ENCODE results near the gene C5orf52. TPM values are rescaled to one million over a fixed set of nuclear protein-coding genes. Genes with fewer than 3 reads are reported as not detected.
"Not testable (repeated sequence)": the region's sequence is repeated elsewhere in the genome, so short reads cannot be mapped to it uniquely, and the experiment has no call there.

The C5orf52 gene
- total and polyA plus RNA-seq, 12 donors: not detected

DNA sequence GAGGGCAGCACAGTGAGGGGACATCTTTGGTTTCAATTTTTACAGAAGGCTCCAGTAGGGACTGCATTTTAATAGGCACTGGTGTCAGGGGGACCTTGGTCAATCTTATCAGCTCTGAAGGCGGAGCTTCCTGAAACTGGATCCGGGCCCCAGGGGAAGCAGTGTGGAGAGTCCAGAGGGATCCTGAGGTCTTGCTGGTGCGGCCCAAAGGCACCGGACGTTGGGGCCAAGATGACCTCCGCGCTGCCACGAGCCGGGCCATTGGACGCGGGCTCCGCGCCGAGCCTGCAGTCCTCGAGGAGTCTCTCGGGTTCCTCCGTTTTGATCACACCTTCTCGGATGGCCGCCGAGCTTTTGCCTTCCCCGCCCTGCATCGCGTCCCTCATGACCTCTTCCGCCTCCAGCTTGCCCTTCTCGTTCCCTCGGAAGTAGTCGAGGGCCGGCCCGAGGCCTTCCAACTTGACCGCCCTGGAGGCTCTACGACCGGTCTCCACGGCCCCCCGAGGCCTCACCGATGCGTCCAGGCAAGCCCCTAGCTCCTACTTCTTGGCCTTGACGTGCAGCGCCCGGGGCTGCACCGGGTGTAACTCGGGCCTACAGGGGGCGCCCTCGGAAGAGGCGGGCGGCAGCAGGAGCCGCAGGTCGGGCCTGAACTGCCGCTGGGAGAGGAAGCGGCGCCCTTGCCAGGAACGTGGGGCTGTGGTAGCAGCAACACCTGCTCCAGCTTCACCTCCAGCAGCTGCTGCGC lies 18.8 kb downstream of the C5orf52 start:
- intact Hi-C loops (cut with DNase I): no loop called here
- no peaks in the 10 kb centered on the region for H3K9me3 ChIP-seq (replicated peaks in 1 of 3)
- TF ChIP-seq, protein P1, sequence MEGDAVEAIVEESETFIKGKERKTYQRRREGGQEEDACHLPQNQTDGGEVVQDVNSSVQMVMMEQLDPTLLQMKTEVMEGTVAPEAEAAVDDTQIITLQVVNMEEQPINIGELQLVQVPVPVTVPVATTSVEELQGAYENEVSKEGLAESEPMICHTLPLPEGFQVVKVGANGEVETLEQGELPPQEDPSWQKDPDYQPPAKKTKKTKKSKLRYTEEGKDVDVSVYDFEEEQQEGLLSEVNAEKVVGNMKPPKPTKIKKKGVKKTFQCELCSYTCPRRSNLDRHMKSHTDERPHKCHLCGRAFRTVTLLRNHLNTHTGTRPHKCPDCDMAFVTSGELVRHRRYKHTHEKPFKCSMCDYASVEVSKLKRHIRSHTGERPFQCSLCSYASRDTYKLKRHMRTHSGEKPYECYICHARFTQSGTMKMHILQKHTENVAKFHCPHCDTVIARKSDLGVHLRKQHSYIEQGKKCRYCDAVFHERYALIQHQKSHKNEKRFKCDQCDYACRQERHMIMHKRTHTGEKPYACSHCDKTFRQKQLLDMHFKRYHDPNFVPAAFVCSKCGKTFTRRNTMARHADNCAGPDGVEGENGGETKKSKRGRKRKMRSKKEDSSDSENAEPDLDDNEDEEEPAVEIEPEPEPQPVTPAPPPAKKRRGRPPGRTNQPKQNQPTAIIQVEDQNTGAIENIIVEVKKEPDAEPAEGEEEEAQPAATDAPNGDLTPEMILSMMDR (IDR thresholded peaks at IDR 0.05): no peak
- no peak for TF ChIP-seq POLR2A (IDR thresholded peaks at IDR 0.05)
- H3K4me3 ChIP-seq: no peak overlapping the region
- no peaks in the 10 kb centered on the region for H3K4me1 ChIP-seq (replicated peaks in 1 of 2)
- WGBS, 4 donors: 59 to 89% (median 64%) methylated on average over 21 to 52 of the region's 52 CpGs
- no peak overlapping the region for H3K27ac ChIP-seq
- no peaks in the 10 kb centered on the region for H3K36me3 ChIP-seq (replicated peaks in 1 of 2)
- no peak for DNase-seq
- H3K27me3 ChIP-seq: no peaks in the 10 kb centered on the region

DNA sequence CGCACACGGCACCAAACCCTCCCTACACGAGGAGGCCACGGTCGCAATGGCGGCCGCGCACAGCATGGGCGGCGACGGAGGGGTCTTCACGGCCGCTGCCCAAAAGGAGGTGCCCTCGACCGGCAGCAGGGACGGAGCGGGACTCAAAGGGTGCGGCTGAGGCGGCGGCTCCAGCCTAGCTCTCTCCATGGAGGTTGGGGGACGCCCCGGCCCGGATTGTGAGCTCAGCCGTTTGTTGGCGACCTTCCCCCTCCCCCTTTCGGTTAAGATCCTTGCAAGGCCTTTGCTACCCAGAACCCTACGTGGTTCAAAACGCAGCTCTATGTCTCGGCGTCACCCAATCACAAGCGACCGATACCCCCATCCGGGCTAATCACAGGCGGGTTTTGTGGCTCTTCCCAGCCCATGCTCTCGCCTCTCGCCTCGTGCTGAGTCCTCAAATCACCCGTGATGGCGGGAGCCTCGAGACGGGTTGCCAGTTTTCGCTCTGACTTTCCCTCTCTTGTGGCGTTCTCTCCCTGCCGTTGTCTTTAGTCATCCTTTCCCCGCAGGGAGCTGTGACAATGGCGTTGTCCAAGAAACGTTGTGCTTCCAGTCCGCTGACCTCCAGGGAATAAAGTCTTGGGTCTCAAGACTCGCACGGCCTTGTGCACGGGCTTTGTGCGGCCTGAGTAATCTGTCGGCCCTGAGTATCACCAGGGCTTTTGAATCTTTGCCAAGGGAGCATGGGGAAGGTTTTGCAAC lies 19.5 kb downstream of the C5orf52 start:
- TF ChIP-seq, protein P1 (IDR thresholded peaks at IDR 0.05): no peak
- TF ChIP-seq POLR2A (IDR thresholded peaks at IDR 0.05): no peak
- no peak overlapping the region for H3K4me3 ChIP-seq
- H3K27ac ChIP-seq: no peak overlapping the region
- H3K4me1 ChIP-seq (replicated peaks in 1 of 2): no peaks in the 10 kb centered on the region
- 67 to 90% (median 73%) methylated on average over 36 to 53 of the region's 53 CpGs for WGBS, 4 donors
- H3K36me3 ChIP-seq (replicated peaks in 1 of 2): no peaks in the 10 kb centered on the region
- no peaks in the 10 kb centered on the region for H3K27me3 ChIP-seq
- intact Hi-C loops (cut with DNase I): no loop called here
- H3K9me3 ChIP-seq (replicated peaks in 1 of 3): no peaks in the 10 kb centered on the region
- DNase-seq: no peak

DNA sequence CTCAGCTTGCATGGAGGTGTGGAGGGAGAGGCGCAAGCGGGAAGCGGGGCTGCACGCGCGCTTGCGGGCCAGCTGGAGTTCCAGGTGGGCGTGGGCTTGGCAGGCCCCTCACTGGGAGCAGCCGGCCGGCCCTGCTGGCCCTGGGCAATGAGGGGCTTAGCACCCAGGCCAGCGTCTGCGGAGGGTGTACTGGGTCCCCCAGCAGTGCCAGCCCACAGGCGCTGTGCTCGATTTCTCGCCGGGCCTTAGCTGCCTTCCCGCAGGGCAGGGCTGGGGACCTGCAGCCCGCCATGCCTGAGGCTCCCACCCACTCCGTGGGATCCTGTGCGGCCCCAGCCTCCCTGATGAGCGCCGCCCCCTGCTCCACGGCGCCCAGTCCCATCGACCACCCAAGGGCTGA lies 22.5 kb downstream of the C5orf52 start:
- H3K4me1 ChIP-seq (replicated peaks in 1 of 2); intact Hi-C loops (cut with DNase I); H3K36me3 ChIP-seq (replicated peaks in 1 of 2); H3K9me3 ChIP-seq (replicated peaks in 1 of 3); H3K27ac ChIP-seq; DNase-seq; H3K27me3 ChIP-seq; H3K4me3 ChIP-seq: not testable (repeated sequence)
- 87 to 96% (median 92%) methylated on average over 5 to 25 of the region's 25 CpGs; no CpG with 5 or more reads in 1 of the 4 donors for WGBS, 4 donors

DNA sequence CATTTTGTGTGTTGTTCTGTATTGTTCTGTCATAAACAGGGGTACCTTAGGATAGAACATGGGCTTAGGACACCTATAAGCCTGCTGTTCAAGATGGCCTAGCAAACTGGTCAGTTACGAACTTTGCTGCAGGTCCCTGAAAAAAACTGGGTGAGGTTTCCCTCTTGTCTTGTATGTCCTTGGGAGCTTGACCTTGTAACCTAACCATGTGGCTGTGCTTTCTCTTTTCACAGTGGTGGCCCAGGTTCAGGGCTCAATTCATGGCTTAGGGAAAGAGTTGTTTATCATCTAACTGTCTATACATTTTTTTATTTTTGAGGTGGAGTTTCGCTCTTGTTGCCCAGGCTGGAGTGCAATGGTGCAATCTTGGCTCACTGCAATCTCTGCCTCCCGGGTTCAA lies 24.8 kb downstream of the C5orf52 start:
- intact Hi-C loops (cut with DNase I); DNase-seq; H3K4me3 ChIP-seq; H3K9me3 ChIP-seq (replicated peaks in 1 of 3); H3K4me1 ChIP-seq (replicated peaks in 1 of 2); H3K27ac ChIP-seq; H3K36me3 ChIP-seq (replicated peaks in 1 of 2); H3K27me3 ChIP-seq: not testable (repeated sequence)
- 84 to 90% (median 88%) methylated on average over 3 of the region's 3 CpGs for WGBS, 4 donors

DNA sequence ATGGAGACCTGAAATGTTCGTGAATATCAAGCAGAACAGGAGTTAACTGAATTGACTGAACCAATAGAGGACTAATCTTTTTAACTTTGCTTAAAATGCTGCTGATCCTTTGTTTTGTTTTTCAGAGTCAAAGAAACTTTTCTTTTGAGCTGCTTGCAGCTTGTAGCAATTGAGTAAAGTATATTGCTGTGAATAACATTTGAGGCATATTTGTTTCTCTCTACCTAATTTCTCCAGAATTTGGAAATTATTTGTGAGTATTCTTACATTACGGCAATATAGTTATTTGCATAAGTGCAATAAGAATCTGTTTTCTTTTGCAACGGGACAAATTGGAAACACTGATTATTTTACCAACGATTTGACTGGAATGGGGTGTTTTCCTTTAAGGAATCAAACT lies 27.3 kb downstream of the C5orf52 start:
- WGBS, 4 donors: 69 to 84% (median 70%) methylated on average over 4 of the region's 4 CpGs
- intact Hi-C loops (cut with DNase I): not testable (repeated sequence)

More for the DNA sequence above, 27.3 kb downstream of the C5orf52 start:
- peaks cover 0 to 14% (median 0%) of the 10 kb centered on the region in 3 donors for H3K9me3 ChIP-seq (replicated peaks in 1 of 3)
- H3K4me3 ChIP-seq; H3K36me3 ChIP-seq (replicated peaks in 1 of 2); H3K27me3 ChIP-seq; H3K27ac ChIP-seq; DNase-seq; H3K4me1 ChIP-seq (replicated peaks in 1 of 2): not testable (repeated sequence)

Measured in adrenal gland (tissue), 12 donors.